Measurements from ENCODE around the gene FAM50A.

Gene FAM50A

DNA sequence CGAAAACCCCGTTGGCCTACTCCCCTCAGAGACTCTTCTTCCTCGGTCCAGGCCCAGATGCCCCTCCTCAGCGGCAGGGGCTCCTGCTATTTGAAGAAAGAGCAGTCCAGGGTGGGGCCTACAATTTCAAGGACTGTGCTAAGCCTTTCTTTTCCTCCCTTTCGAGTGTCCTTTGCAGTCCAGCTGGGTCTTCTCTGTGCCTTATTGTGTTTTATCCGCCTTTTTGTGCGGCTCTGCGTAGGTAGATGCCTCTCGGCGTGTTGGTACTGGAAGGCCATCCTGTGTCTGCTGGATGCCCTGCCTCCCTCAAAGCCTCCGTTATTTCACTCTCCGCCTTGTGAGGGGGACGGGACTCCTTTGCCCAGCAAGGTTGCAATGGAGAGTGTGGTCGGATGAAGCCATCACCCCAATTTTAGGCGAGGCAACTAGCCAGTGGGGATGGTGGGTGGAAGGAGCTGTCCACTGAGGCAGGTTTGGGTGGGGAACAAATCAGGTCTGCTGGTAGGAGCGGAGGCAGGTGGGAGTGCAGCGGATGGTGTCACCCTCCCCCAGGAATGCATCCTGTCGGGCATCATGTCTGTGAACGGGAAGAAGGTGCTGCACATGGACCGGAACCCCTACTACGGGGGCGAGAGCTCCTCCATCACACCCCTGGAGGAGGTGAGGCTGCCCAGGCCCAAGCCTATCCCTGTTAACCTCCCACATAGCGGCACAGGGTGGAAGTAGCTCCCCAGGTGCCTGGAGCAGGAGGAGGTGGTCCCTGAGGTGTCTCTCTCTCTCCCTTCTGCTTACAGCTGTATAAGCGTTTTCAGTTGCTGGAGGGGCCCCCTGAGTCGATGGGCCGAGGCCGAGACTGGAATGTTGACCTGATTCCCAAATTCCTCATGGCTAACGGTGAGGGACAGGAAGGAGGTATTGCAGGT, 5.7 kb upstream of the FAM50A start:
- peak; percentile 13 for DNase-seq

DNA sequence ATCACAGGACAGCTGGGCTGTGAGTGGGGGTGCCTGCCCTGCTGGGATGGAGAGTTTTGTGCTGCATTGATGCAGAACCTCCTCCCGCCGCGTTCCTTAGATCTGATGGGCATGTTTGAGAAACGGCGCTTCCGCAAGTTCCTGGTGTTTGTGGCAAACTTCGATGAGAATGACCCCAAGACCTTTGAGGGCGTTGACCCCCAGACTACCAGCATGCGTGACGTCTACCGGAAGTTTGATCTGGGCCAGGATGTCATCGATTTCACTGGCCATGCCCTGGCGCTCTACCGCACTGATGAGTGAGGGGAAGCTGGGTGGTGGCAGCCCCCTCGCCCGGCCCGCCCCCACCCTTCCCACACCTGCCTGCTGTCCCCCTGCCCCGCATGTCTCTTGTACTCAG, 4.1 kb upstream of the FAM50A start:
- DNase-seq: no peak

DNA sequence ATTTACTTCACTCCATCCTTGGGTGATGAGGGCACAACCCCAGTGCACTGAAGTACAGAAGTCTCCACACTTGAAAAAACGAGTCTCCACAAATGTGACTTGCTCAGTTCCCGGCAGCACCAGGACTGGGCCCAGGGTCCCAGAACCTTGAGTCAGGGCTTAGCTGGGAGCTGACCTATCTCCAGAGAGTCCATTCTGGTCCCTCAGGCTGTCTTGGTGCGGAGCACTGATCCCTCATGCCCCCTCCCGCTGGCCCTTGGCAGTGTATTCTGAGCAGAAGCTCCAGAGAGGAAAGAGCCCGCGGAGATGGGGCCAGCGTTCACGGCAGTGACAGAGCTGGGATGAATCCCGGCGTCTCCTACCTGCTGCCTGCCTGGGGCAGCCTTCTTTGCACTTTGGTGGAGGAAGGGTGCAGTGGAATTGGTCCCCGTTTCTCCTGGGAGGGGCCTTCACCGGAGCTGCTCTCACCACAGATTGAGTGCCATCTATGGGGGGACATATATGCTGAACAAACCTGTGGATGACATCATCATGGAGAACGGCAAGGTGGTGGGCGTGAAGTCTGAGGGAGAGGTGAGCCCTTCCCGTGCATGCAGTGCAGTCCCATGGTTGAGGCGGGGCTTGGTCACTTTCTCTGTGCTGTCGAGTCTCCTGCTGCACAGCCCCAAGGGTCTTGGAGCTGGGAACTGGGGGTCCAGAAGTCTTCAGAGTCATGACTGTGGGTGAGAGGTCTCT, 3.2 kb upstream of the FAM50A start:
- no peak for DNase-seq

DNA sequence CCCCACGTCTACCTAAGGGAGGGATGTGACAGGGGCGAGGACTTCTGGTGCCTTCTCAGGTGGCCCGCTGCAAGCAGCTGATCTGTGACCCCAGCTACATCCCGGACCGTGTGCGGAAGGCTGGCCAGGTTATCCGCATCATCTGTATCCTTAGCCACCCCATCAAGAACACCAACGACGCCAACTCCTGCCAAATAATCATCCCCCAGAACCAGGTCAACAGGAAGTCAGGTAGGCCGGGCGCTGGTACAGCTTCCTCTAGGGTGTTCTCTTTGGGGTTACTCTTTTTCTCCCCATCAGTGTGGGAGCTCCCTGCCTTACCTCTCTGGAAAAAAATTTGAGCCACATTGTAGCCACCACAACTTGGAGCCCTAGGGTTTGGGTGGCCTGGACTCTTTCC, 2.4 kb upstream of the FAM50A start:
- DNase-seq: no peak

DNA sequence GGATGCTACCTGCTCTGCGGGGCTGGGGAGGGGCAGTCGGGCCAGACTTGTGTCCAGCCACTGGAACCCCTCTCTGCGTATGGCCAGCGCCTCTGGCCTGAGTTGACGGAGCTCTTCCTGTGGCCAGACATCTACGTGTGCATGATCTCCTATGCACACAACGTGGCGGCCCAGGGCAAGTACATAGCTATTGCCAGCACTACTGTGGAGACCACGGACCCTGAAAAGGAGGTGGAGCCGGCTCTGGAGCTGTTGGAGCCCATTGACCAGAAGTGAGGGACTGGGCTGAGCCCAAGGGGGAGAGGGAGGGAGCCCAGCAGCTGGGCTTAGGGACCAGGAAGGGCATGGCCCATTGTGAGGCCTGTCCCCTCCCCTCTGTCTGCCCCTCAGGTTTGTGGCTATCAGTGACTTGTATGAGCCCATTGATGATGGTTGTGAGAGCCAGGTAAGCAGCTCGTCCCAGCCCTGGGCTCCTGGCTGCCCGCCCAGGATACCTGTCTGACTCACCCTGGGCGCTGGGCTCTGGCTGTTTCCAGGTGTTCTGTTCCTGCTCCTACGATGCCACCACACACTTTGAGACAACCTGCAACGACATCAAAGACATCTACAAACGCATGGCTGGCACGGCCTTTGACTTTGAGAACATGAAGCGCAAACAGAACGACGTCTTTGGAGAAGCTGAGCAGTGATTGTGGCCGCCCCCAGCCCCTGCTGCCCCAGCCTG, 1.8 kb upstream of the FAM50A start:
- no peak for DNase-seq

DNA sequence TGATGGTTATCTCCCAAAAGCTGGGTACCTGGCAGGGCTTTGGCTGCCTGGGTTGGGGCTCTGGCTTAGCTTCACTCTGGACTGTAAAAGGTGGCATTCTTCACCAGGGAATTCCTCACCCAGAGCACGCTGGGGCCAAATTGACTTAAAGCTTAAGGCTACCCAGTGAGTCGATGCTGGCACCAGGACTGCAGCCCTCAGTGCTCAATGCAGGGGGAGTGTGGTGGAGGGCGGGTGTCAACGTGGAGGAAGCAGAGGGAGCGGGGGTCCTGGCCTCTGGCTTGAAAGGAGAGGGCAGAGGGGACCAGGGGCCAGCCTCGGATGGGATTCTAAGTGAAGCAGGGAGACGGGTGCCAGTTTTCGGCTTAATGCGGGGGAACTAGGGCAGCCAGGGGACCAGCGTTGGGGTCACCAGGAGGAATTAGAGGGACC, 446 bp upstream of the FAM50A start:
- peak; percentile 18 for DNase-seq

DNA sequence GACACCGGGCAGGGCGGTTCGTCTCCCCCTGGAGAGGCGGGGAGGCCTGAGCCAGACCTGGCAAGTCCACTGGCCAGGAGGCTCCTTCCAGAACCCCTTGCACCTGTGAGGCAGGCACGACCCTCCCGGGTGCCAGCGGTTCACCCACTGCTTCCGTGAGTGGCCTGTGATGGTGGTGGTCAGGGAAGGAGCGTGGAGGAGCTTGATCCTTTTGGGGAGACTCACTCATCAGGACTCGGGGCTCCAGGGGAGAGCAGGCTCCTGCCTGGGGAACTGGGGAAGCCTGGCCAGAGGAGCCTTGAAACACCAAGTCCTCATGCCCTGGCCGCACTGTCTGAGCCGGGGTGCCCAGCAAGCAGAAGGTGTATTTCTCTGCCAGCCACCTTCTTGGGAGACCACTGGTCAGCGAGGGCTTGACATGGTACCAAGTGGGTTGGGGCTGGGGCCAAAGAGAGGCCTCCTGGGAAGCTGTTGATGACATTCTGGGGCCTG, 860 bp downstream of the FAM50A start:
- DNase-seq: no peak

DNA sequence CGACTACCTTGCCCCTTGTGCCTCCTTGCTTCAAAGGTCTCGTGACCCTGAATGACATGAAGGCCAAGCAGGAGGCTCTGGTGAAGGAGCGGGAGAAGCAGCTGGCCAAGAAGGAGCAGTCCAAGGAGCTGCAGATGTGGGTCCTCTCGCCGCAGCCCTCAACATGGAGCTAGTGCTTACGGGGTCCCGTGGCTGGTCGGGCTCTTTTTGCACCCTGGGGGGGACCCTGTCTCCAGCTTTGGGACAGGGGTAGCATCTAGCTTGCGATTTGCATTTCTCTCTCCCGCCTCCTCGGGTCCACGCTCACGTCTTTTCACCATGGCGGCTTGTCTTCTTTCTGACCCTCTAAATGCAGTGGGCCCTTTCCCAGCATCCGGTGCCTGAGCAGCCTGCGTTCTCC, 1.8 kb downstream of the FAM50A start:
- no peak for DNase-seq

DNA sequence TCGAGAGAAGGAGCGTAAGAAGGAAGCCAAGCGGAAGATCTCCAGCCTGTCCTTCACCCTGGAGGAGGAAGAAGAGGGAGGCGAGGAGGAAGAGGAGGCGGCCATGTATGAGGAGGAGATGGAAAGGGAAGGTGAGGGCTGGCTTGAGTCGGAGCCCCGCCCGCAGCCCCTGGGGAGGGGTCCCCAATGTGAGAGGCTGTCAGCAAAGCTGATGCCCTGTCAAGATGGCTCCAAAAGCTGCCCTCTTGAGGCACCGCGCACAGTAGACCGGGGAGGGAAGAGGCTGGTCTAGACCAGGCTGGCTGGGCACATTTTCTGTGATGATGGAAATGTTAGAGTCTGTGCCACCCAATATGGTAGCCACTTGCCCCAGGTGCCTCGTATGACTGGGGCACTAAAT, 2.5 kb downstream of the FAM50A start:
- no peak for DNase-seq

DNA sequence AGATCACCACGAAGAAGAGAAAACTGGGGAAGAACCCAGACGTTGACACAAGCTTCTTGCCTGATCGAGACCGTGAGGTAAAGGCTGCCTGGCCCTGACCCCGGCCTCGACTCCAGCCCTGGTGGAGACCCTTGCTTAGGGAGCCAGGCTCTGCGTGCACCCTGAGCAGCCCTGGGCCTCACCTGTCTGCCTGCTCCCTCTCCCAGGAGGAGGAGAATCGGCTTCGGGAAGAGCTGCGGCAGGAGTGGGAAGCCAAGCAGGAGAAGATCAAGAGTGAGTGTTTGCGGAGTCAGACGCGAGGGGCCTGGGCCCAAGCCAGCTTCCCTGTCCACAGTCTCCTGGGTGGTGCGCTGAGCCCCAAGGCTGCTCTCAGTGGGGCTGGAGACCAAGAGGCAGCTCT, 4.5 kb downstream of the FAM50A start:
- DNase-seq: no peak

DNA sequence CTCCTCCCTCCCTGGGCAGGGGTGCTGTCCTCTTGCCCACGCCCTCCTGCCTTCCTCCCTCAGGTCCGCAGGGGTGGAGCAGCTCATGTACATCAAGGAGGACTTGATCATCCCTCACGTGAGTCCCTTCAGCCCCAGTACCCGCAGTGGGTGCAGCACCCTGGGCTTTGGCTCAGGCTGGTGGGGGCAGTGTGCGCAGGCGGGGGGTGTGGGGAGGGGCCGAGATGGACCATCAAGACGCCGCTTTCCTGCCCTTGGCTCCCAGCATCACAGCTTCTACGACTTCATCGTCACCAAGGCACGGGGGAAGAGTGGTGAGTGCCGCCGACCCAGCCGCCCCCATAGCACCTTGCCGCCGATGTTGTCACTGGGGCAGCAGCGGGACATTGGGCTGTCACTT, 5.7 kb downstream of the FAM50A start:
- no peak for DNase-seq

DNA sequence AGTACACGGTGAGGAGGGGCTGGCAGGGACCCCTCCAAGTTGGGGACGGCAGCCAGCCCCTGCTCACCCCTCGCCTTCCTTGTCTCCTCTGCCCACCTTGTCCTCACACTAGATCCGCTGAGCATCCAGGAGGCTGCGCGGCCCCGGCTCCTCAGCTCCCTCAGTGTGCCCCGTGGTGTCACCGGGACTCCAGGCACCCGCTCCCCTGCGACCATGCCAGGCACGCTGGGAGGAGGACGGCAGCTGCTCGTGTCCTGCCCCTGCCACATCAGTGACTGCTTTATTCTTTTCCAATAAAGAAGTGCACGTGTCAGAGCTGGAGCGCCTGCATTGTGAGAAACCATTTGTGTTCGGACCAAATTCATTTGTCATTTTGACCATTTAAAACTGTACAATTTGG, 6.4 kb downstream of the FAM50A start:
- DNase-seq: no peak

DNA sequence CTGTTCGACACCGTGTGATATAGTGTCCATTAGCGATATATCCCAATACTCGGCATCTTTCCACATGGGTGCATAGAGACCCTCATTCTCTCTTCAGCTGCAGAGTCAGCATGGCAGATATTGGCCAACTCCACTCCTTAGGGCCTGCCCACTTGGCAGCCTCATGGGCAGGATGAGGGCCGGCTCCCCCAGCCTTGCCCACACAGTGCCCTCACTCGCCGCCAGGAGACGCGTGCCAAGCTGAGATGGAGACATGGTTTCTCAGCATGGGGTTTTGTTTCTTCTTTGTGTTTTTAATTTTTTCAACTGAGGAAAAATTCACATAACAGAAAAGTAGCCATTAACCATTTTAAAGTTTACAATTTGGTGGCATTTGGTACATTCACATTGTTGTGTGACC, 8.9 kb downstream of the FAM50A start:
- DNase-seq: no peak

DNA sequence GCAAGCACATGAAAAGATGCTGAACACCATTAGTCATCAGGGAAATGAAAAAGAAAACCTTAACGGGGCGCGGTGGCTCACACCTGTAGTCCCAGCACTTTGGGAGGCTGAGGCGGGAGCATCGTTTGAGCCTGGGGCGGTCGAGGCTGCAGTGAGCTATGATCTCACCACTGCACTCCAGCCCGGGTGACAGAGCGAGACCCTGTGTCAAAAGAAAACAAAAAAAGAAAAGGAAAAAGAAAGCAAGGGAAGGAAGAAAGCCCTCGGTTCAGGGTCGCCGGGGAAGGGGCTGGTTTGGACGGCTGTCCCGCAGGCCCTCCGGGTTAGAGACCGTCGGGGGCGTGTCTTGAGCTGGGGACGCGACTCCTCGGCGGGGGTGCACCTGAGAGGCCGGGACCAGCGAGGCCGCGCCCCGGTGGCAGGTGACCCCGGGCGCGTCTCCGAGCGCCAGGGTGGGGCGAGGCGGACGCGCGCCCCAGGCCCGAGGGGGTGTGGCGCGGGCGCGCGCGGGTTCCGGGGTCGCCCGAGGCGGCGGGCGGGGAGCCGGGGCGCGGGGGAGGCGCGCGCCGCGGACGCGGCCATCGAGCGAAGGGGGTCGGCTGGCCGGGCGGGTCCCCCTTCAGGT, 13.7 kb downstream of the FAM50A start:
- DNase-seq: peak; percentile 57

DNA sequence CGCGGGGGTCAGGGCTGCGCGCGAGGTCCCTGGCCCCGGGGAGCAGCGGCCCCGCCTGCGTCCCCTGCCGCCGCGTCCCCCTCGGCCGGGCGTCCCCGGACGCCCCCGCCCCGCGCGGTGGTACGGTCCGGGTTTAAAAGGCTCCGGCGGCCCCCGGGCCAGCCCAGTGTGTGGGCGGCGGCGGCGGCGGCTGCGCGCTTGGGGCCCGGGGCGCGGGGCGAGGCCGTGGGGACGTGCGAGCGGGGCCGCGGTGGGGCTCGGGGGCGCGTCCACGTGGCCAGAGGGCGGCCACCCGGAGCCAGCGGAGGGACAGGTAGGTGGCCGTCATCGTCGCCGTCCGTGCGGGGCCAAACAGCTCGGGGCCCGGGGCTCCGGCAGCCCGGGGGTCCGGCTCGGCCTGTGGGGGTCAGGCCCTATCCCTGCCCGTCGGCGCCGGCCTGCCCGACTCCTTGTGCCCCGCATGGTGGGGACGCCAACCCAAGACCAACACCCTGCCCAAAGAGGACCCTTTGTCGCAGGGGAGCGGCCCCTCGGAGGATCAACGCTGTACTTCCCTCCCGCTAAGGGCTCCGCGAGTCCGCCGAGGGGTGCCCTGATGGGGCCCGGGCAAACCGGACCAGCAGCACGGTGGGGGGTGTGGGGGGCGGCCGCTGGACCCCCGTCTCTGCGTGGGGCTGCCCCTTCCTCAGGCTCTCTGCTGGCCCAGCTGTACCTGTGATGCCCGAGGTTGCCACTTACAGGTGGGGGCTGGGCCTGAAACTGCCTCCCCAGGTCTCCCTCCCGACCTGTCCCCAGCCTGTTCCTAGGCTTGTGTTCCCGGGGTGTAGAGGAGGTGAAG, 14.4 kb downstream of the FAM50A start, which contains the start of gene PLXNA3:
PLXNA3 (plus strand) TSS at position 166 of the 838 bp plus-strand sequence. CDS start 1,903 bp downstream, outside the sequence.
- DNase-seq: peak; percentile 47

DNA sequence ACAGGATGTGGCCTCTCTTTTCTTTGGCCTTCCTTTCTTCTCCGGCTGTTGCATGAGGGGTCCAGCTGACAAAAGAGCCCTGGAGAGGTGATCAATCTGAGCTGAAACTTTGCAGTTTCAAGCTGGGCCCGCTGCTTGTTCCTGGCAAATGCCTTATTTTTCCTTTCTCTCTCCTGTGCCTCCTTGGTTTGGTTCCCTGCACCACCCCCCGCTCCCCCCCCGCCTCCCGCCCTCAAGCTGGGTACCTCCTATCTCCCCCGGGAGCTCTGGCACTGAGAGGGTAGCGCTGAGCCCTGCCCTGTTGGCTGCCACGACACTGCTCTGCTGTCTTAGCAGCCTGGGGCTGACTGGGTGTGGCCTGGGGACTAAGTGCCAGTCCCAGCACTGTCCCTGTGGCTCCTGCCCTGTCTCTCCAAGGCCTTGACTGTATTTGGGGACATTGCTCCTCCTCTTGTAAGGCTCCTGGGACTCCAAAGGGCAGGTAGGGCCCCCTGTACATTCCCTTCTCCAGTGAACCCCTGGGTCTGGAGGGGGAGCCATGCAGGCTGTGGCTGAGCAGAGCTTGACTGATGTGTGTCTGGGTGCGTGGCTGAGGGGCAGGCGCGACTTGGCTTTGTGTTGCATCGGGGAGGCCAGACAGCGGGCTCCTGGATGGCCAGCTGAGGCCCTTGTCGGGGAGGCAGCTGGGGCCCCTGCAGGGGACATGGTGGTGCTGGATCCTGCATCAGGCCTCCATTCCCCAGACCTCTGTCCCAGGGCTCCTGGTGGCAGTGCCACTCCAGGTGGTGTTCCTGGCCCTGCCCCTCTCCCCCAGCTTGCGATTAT, 15.2 kb downstream of the FAM50A start:
- peak; percentile 20 for DNase-seq

DNA sequence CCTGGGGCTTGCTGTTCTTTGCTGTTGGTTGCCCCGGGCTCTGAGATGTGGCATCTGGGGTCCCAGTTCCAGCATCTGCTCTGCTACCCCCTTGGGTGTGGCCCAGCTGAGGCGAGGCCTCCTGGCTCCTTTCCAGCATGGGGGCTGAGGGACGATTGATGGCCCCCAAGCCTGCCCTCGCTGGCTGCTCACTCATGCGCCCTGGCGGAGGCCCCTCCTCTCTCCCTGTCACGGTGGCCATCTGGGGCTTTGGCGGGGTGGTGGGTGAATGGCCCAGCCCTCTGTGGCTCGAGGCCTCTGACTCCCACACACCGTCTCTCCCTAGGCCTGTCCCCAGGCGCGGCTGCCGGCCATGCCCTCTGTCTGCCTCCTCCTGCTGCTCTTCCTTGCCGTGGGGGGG, 15.9 kb downstream of the FAM50A start:
- peak; percentile 34 for DNase-seq

DNA sequence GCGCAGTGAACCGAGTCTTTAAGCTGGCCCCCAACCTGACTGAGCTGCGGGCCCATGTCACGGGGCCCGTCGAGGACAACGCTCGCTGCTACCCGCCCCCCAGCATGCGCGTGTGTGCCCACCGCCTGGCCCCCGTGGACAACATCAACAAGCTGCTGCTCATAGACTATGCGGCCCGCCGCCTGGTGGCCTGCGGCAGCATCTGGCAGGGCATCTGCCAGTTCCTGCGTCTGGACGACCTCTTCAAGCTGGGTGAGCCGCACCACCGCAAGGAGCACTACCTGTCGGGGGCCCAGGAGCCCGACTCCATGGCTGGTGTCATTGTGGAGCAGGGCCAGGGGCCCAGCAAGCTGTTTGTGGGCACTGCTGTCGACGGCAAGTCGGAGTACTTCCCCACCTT, 16.4 kb downstream of the FAM50A start:
- DNase-seq: no peak

DNA sequence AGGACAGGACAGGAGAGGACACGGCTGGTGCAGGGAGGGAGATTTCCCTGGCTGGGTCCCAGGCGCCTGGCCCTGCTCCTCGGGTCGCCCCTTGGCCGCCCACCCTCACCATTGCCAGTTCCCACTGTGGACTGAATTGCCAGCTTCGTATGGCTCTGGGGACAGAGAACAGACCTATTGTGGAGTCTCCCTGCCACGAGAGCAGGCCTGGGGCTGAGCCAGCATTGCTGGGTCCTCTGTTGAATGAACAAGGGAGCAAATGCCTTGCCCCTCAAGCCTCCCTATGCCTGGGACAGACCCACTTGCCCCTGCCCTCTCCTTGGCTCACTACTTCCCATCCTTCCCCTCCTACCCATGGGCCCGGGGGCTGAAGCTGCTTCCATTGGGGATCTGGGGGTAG, 18.5 kb downstream of the FAM50A start:
- no peak for DNase-seq

DNA sequence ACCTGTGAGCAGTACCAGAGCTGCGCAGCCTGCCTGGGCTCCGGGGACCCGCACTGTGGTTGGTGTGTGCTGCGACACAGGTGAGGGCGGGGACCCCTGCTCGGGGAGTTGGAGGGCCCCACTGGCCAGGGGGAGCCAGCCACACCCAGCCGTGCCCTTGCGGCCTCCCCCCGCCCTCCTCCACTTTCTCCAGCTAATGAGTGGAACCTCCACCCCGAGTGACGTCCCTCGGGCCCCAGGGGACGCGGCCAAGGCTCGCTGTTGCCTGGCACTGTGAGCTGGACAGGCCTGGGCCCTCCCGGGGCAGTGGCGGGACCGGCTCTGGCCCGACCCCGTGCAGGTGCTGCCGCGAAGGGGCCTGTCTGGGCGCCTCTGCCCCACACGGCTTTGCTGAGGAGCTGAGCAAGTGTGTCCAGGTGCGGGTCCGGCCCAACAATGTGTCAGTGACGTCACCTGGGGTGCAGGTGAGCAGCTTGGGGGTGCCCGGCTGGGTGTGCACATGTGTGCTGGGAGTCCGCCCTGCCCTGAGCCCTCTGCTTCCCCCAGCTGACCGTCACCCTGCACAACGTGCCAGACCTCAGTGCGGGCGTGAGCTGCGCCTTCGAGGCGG, 19.8 kb downstream of the FAM50A start:
- DNase-seq: no peak
